Hepatocyte (in vitro differentiated cells): ENCODE measurements around the gene ZSCAN21. TPM values are rescaled to one million over a fixed set of nuclear protein-coding genes. Genes with fewer than 3 reads are reported as not detected.
"Not testable (repeated sequence)": the region's sequence is repeated elsewhere in the genome, so short reads cannot be mapped to it uniquely, and the experiment has no call there.

Experiments used
- DNase-seq: peaks from one replicate; pipeline ENCODE4 v3.0.0-alpha.2; 2016; ENCODE audit warnings: low spot score
- H2AFZ ChIP-seq: fragments of 200-600 bp; sonication (generic); 2 replicates; pipeline ENCODE4 v1.6.0; 2016; ENCODE audit warnings: antibody characterized with exemption, mild to moderate bottlenecking
- H3K27ac ChIP-seq: fragments of 200-600 bp; sonication (generic); 2 replicates; pipeline ENCODE4 v1.5.1; 2016; ENCODE audit warnings: mild to moderate bottlenecking
- H3K27me3 ChIP-seq: fragments of 200-600 bp; sonication (generic); 2 replicates; pipeline ENCODE4 v1.6.1; 2016
- H3K36me3 ChIP-seq: fragments of 200-600 bp; sonication (generic); replicated peaks from 2 replicates; pipeline ENCODE4 v1.5.1; 2016; ENCODE audit warnings: low read depth; ENCODE audit not compliant: insufficient read depth
- H3K4me1 ChIP-seq: fragments of 200-600 bp; sonication (generic); 2 replicates; pipeline ENCODE4 v1.5.1; 2016; ENCODE audit warnings: mild to moderate bottlenecking, moderate library complexity; ENCODE audit not compliant: insufficient read depth
- H3K4me2 ChIP-seq: fragments of 200-600 bp; sonication (generic); 2 replicates; pipeline ENCODE4 v1.6.0; 2016
- H3K4me3 ChIP-seq: fragments of 200-600 bp; sonication (generic); 2 replicates; pipeline ENCODE4 v1.5.1; 2016; ENCODE audit warnings: mild to moderate bottlenecking
- H3K79me2 ChIP-seq: fragments of 200-600 bp; sonication (generic); 2 replicates; pipeline ENCODE4 v1.6.0; 2017; ENCODE audit warnings: mild to moderate bottlenecking
- H3K9me2 ChIP-seq: fragments of 200-600 bp; sonication (generic); replicated peaks from 2 replicates; pipeline ENCODE4 v1.6.0; 2017; ENCODE audit warnings: mild to moderate bottlenecking; ENCODE audit not compliant: insufficient read depth
- H3K9me3 ChIP-seq: fragments of 200-600 bp; sonication (generic); 2 replicates; pipeline ENCODE4 v1.5.1; 2016; ENCODE audit warnings: low read depth, mild to moderate bottlenecking
- H4K20me1 ChIP-seq: fragments of 200-600 bp; sonication (generic); 2 replicates; pipeline ENCODE4 v1.6.0; 2016; ENCODE audit warnings: mild to moderate bottlenecking; ENCODE audit not compliant: insufficient read depth, poor library complexity, severe bottlenecking
- CTCF ChIP-seq: fragments of 200-600 bp; sonication (generic); IDR thresholded peaks from 2 replicates; pipeline ENCODE4 v1.5.1; 2016; ENCODE audit warnings: antibody characterized with exemption, mild to moderate bottlenecking; ENCODE audit not compliant: poor library complexity
- EZH2 ChIP-seq: fragments of 200-600 bp; sonication (generic); IDR thresholded peaks from 2 replicates; pipeline ENCODE4 v1.6.1; 2016; ENCODE audit warnings: antibody characterized with exemption, mild to moderate bottlenecking, borderline replicate concordance
- EZH2phosphoT487 ChIP-seq: fragments of 200-600 bp; sonication (generic); IDR thresholded peaks from one replicate; pipeline ENCODE4 v1.6.1; 2018; ENCODE audit warnings: antibody characterized with exemption, mild to moderate bottlenecking, low read depth, moderate library complexity; ENCODE audit not compliant: unreplicated experiment, severe bottlenecking
- WGBS: methylation state at CpG from one replicate; pipeline ENCODE4 v1.1.6; 2016; ENCODE audit warnings: low lambda C conversion rate; ENCODE audit errors: missing lambda C conversion rate; 5-methylcytosine and 5-hydroxymethylcytosine counted together
- polyA plus RNA-seq: library from polyadenylated mRNA; unstranded; fragments of >200 nt; fragmentation: Nextera tagmentation; extraction: Ambion mirVana; gene quantifications from 2 replicates; pipeline ENCODE4 v1.2.1, GENCODE V29; 2016
- total RNA-seq: library from RNA; depleted of rRNA; stranded (reverse); fragments of >200 nt; gene quantifications from 2 replicates; pipeline ENCODE4 v1.2.3, GENCODE V29; 2014

The ZSCAN21 gene
- total and polyA plus RNA-seq, 2 experiments from 2014 or later: 9.6 to 12.8 TPM

GRCh38 chr7:100007887-100008286, 41.7 kb upstream of the ZSCAN21 start:
- Histone ChIP-seq H3K9me3 (no peaks in the 10 kb centered on the region), H3K79me2 (no peaks in the 10 kb centered on the region), H3K9me2 (no peaks in the 10 kb centered on the region), H2AFZ (no peak overlapping the region), H3K4me3 (no peak overlapping the region), H3K27ac (no peak overlapping the region), H4K20me1 (no peaks in the 10 kb centered on the region), H3K4me2 (no peak overlapping the region), H3K4me1 (peaks cover 19% of the 10 kb centered on the region), H3K27me3 (no peaks in the 10 kb centered on the region), H3K36me3 (no peaks in the 10 kb centered on the region)
- 72% methylated on average over 3 of the region's 3 CpGs for WGBS
- TF ChIP-seq EZH2phosphoT487 (no peak), EZH2 (no peak), CTCF (no peak)
- no peak for DNase-seq

GRCh38 chr7:100008525-100008924, 41.0 kb upstream of the ZSCAN21 start:
- no peak overlapping the region for H2AFZ ChIP-seq
- 59% methylated on average over 10 of the region's 10 CpGs for WGBS
- H3K27ac ChIP-seq: peak overlapping the region; percentile 13
- H3K79me2 ChIP-seq: no peaks in the 10 kb centered on the region
- peak; percentile 53 for DNase-seq
- no peaks in the 10 kb centered on the region for H3K36me3 ChIP-seq
- H3K9me2 ChIP-seq: no peaks in the 10 kb centered on the region
- H3K4me3 ChIP-seq: no peak overlapping the region
- H3K4me1 ChIP-seq: peaks cover 13% of the 10 kb centered on the region
- TF ChIP-seq EZH2phosphoT487 (no peak), CTCF (no peak)
- no peaks in the 10 kb centered on the region for H4K20me1 ChIP-seq
- no peaks in the 10 kb centered on the region for H3K27me3 ChIP-seq
- H3K9me3 ChIP-seq: no peaks in the 10 kb centered on the region
- H3K4me2 ChIP-seq: no peak overlapping the region

GRCh38 chr7:100009952-100010351, 39.6 kb upstream of the ZSCAN21 start:
- H3K9me2 ChIP-seq, H2AFZ ChIP-seq, DNase-seq, H3K4me1 ChIP-seq, H4K20me1 ChIP-seq, H3K4me2 ChIP-seq, H3K79me2 ChIP-seq, H3K9me3 ChIP-seq, H3K4me3 ChIP-seq, H3K27ac ChIP-seq, H3K27me3 ChIP-seq, H3K36me3 ChIP-seq: not testable (repeated sequence)
- 93% methylated on average over 8 of the region's 8 CpGs for WGBS

- H3K4me1 ChIP-seq: no peaks in the 10 kb centered on the region
- no peak overlapping the region for H2AFZ ChIP-seq
- H3K36me3 ChIP-seq: no peaks in the 10 kb centered on the region
- peaks cover 4% of the 10 kb centered on the region for H3K79me2 ChIP-seq
- WGBS: 60% methylated on average over 2 of the region's 2 CpGs
- no peaks in the 10 kb centered on the region for H3K9me3 ChIP-seq
- H3K4me2 ChIP-seq: no peak overlapping the region
- H3K27me3 ChIP-seq: no peaks in the 10 kb centered on the region
- DNase-seq: no peak
- no peak overlapping the region for H3K4me3 ChIP-seq
- no peak overlapping the region for H3K27ac ChIP-seq
- no peaks in the 10 kb centered on the region for H4K20me1 ChIP-seq
- TF ChIP-seq CTCF (no peak), EZH2 (no peak), EZH2phosphoT487 (no peak)
- H3K9me2 ChIP-seq: no peaks in the 10 kb centered on the region
Observed at GRCh38 chr7:100010901-100011300, 38.7 kb upstream of the ZSCAN21 start.
